Cardiac septum (tissue), 1 donor: ENCODE measurements around the gene GAL3ST2. TPM values are rescaled to one million over a fixed set of nuclear protein-coding genes. Genes with fewer than 3 reads are reported as not detected.

ENCODE experiments used
- DNase-seq: peaks from one replicate; pipeline ENCODE4 v3.0.0-alpha.2; 2020; ENCODE audit warnings: low spot score
- intact Hi-C: fragments of 100-400 bp; cut with DNase I; formaldehyde crosslinking; loops from one replicate; pipeline ENCODE4 v1.14.0; 2022
- total RNA-seq: library from RNA; stranded (reverse); fragmentation: NEBNext Ultra II Directional; extraction: Animal tissue kit (Norgen Biotek cat#: 25700); gene quantifications from one replicate; pipeline ENCODE4 v1.2.1, GENCODE V29; 2021
- donor health status: DM: no; HTN: no; CAD: no.

Gene GAL3ST2
- total RNA-seq, 1 donor from 2014 or later, result not detected

GRCh38 chr2:241763551-241764274, 12.9 kb upstream of the GAL3ST2 start:
- intact Hi-C loops, result no loop called here
- DNase-seq, result peak; percentile 71

- intact Hi-C loops, result no loop called here
- DNase-seq, result peak; percentile 69
Observed at GRCh38 chr2:241764275-241765241, 12.1 kb upstream of the GAL3ST2 start.

GRCh38 chr2:241767464-241768250, 9.0 kb upstream of the GAL3ST2 start:
- intact Hi-C loops, result no loop called here
- peak; percentile 22 for DNase-seq

- DNase-seq, result no peak
- intact Hi-C loops, result no loop called here
Observed at GRCh38 chr2:241768251-241768711, 8.3 kb upstream of the GAL3ST2 start.

GRCh38 chr2:241768850-241769249, 7.8 kb upstream of the GAL3ST2 start:
- DNase-seq, result no peak
- intact Hi-C loops, result no loop called here

- DNase-seq, result peak; percentile 54
- intact Hi-C loops, result no loop called here
Observed at GRCh38 chr2:241769819-241770184, 6.8 kb upstream of the GAL3ST2 start.

- no peak for DNase-seq
- intact Hi-C loops, result no loop called here
Observed at GRCh38 chr2:241770185-241770935, 6.3 kb upstream of the GAL3ST2 start.

GRCh38 chr2:241770936-241771285, 5.7 kb upstream of the GAL3ST2 start:
- no peak for DNase-seq
- intact Hi-C loops, result no loop called here

- DNase-seq, result peak; percentile 65
Observed at GRCh38 chr2:241771286-241772062, 5.1 kb upstream of the GAL3ST2 start.

GRCh38 chr2:241772063-241772499, 4.5 kb upstream of the GAL3ST2 start:
- intact Hi-C loops, result no loop called here

More at GRCh38 chr2:241771286-241772062, 5.1 kb upstream of the GAL3ST2 start:
- intact Hi-C loops, result no loop called here

GRCh38 chr2:241773511-241774418, 2.9 kb upstream of the GAL3ST2 start:
- intact Hi-C loops, result no loop called here
- no peak for DNase-seq

More at GRCh38 chr2:241772063-241772499, 4.5 kb upstream of the GAL3ST2 start:
- no peak for DNase-seq

- intact Hi-C loops, result no loop called here
Observed at GRCh38 chr2:241774419-241775222, 2.0 kb upstream of the GAL3ST2 start.

GRCh38 chr2:241775223-241776177, 1.1 kb upstream of the GAL3ST2 start:
- no peak for DNase-seq
- intact Hi-C loops, result no loop called here

More at GRCh38 chr2:241774419-241775222, 2.0 kb upstream of the GAL3ST2 start:
- no peak for DNase-seq

GRCh38 chr2:241777170-241777685, 606 bp downstream of the GAL3ST2 start:
- DNase-seq, result no peak
- intact Hi-C loops, result no loop called here
